Peyer's patch (tissue), 4 donors: ENCODE data around the gene E2F8. TPM values are rescaled to one million over a fixed set of nuclear protein-coding genes. Genes with fewer than 3 reads are reported as not detected.

Experiments
- DNase-seq, 3 donors: peaks; one replicate each; pipeline ENCODE4 v3.0.0-alpha.2; 2017 to 2019
- H3K27ac ChIP-seq, 4 donors: fragments of 200-600 bp; sonication (generic); one replicate each; pipeline ENCODE4 v1.5.1; 2016 to 2019
- H3K27me3 ChIP-seq, 2 donors: fragments of 200-600 bp; sonication (generic); one replicate each; pipeline ENCODE4 v1.5.1; 2019
- H3K36me3 ChIP-seq, 3 donors: fragments of 200-600 bp; sonication (generic); one replicate each; pipeline ENCODE4 v1.5.1; 2016 to 2019
- H3K4me1 ChIP-seq, 4 donors: fragments of 200-600 bp; sonication (generic); one replicate each; pipeline ENCODE4 v1.5.1; 2016 to 2019
- H3K4me3 ChIP-seq, 4 donors: fragments of 200-600 bp; sonication (generic); 1 replicate in 3 of 4; 2 replicates in 1 of 4; pipeline ENCODE4 v1.5.1; 2016 to 2019; ENCODE audit warnings: mild to moderate bottlenecking in 1 of 4
- H3K9me3 ChIP-seq, 4 donors: fragments of 200-600 bp; sonication (generic); one replicate each; pipeline ENCODE4 v1.5.1; 2016 to 2019; ENCODE audit warnings: mild to moderate bottlenecking in 1 of 4
- CTCF ChIP-seq, 6 experiments: fragments of 450-650 bp in 4 of 6; fragments of 200-600 bp in 2 of 6; sonication (generic) in 1 of 6; IDR thresholded peaks; one replicate each; pipeline ENCODE4 v1.5.1; 2017 to 2019; ENCODE audit warnings: antibody characterized with exemption in 6 of 6, mild to moderate bottlenecking in 3 of 6, moderate library complexity in 1 of 6
- POLR2A ChIP-seq, 2 donors: fragments of 450-650 bp; IDR thresholded peaks; one replicate each; pipeline ENCODE4 v1.5.1; 2017; ENCODE audit warnings: antibody characterized with exemption in 2 of 2, mild to moderate bottlenecking in 2 of 2, moderate library complexity in 2 of 2
- total RNA-seq, 4 donors: library from RNA; depleted of rRNA; stranded (reverse); fragments of >200 nt; gene quantifications; one replicate each; pipeline ENCODE4 v1.1.0, GENCODE V29; 2016

Gene E2F8
- total RNA-seq, 4 donors from 2014 or later: 1.5 to 14.9 (median 6.0) TPM

GRCh38 chr11:19201737-19202605, 38.8 kb downstream of the E2F8 start, which contains the start of gene CSRP3:
Gene CSRP3, minus strand, starts transcription at chr11:19201983. Its CDS starts 9,535 bp downstream, at chr11:19192448.
- H3K27me3 ChIP-seq: no peaks in the 10 kb centered on the region
- no peak for TF ChIP-seq CTCF (IDR thresholded peaks at IDR 0.05)
- TF ChIP-seq POLR2A (IDR thresholded peaks at IDR 0.05): no peak
- no peak within 1 kb of the TSS for H3K27ac ChIP-seq
- H3K4me3 ChIP-seq: no peak within 1 kb of the TSS
- no peak for DNase-seq
- no peaks in the 10 kb centered on the region for H3K4me1 ChIP-seq
- no peaks in the 10 kb centered on the region for H3K36me3 ChIP-seq
- H3K9me3 ChIP-seq: no peaks in the 10 kb centered on the region

- H3K4me1 ChIP-seq: peaks cover 0 to 6% (median 0%) of the 10 kb centered on the region in 4 donors
- H3K36me3 ChIP-seq: no peaks in the 10 kb centered on the region
- no peak overlapping the region for H3K27ac ChIP-seq
- H3K4me3 ChIP-seq: no peak overlapping the region
- TF ChIP-seq POLR2A (IDR thresholded peaks at IDR 0.05) (no peak), CTCF (IDR thresholded peaks at IDR 0.05) (no peak)
- DNase-seq: no peak
- no peaks in the 10 kb centered on the region for H3K27me3 ChIP-seq
- no peaks in the 10 kb centered on the region for H3K9me3 ChIP-seq
Measured at GRCh38 chr11:19200410-19201201, 40.1 kb downstream of the E2F8 start.

GRCh38 chr11:19199771-19200170, 41.0 kb downstream of the E2F8 start:
- H3K27ac ChIP-seq: no peak overlapping the region

GRCh38 chr11:19199048-19199447, 41.7 kb downstream of the E2F8 start:
- Histone ChIP-seq H3K4me1 (peaks cover 0 to 6% (median 0%) of the 10 kb centered on the region in 4 donors), H3K9me3 (no peaks in the 10 kb centered on the region), H3K4me3 (no peak overlapping the region), H3K27ac (no peak overlapping the region), H3K36me3 (no peaks in the 10 kb centered on the region), H3K27me3 (no peaks in the 10 kb centered on the region)
- no peak for TF ChIP-seq POLR2A (IDR thresholded peaks at IDR 0.05)
- no peak for TF ChIP-seq CTCF (IDR thresholded peaks at IDR 0.05)
- no peak for DNase-seq

More at GRCh38 chr11:19199771-19200170, 41.0 kb downstream of the E2F8 start:
- H3K4me3 ChIP-seq: no peak overlapping the region
- TF ChIP-seq POLR2A (IDR thresholded peaks at IDR 0.05) (no peak), CTCF (IDR thresholded peaks at IDR 0.05) (no peak)
- no peaks in the 10 kb centered on the region for H3K36me3 ChIP-seq
- peaks cover 0 to 6% (median 0%) of the 10 kb centered on the region in 4 donors for H3K4me1 ChIP-seq
- no peaks in the 10 kb centered on the region for H3K9me3 ChIP-seq
- DNase-seq: no peak
- no peaks in the 10 kb centered on the region for H3K27me3 ChIP-seq

- peak in 1 of 3 donors; percentile 51 for DNase-seq
- Histone ChIP-seq H3K27ac (no peak overlapping the region), H3K4me1 (peaks cover 0 to 6% (median 0%) of the 10 kb centered on the region in 4 donors), H3K4me3 (no peak overlapping the region), H3K9me3 (no peaks in the 10 kb centered on the region), H3K36me3 (no peaks in the 10 kb centered on the region), H3K27me3 (no peaks in the 10 kb centered on the region)
- TF ChIP-seq POLR2A (IDR thresholded peaks at IDR 0.05) (no peak), CTCF (IDR thresholded peaks at IDR 0.05) (no peak)
Measured at GRCh38 chr11:19196432-19196831, 44.3 kb downstream of the E2F8 start.
